ENCODE measurements around the gene LRRC4C. TPM values are rescaled to one million over a fixed set of nuclear protein-coding genes. Genes with fewer than 3 reads are reported as not detected.

LRRC4C gene
- total and polyA plus RNA-seq, 2 experiments from 2014 or later, result not detected

- Histone ChIP-seq H2AFZ (no peak overlapping the region), H3K27ac (no peak overlapping the region), H3K9me3 (ENCODE audit: low read depth) (no peaks in the 10 kb centered on the region), H3K36me3 (ENCODE audit: low read depth) (no peaks in the 10 kb centered on the region), H3K9me2 (ENCODE audit: insufficient read depth) (no peaks in the 10 kb centered on the region), H3K9ac (no peak overlapping the region), H3K79me2 (ENCODE audit: insufficient read depth) (no peaks in the 10 kb centered on the region), H3F3A (ENCODE audit: insufficient read depth) (no peaks in the 10 kb centered on the region), H3K4me2 (ENCODE audit: unreplicated experiment) (no peak overlapping the region), H3K4me3 (no peak overlapping the region), H4K20me1 (ENCODE audit: insufficient read depth) (no peaks in the 10 kb centered on the region), H3K27me3 (replicated peaks; ENCODE audit: insufficient read depth) (no peaks in the 10 kb centered on the region), H3K4me1 (ENCODE audit: insufficient read depth) (no peaks in the 10 kb centered on the region)
- WGBS, 2 experiments (ENCODE audit: low coverage in 1 of 2, low lambda C conversion rate in 2 of 2, missing lambda C conversion rate in 2 of 2), result 4 to 12% methylated on average over 1 of the region's 1 CpG
- in situ Hi-C loops (cut with MboI), result no loop called here
- no peak for DNase-seq
- no peak for TF ChIP-seq EZH2 (IDR thresholded peaks at IDR 0.05; ENCODE audit: insufficient read depth, poor library complexity, severe bottlenecking)
- TF ChIP-seq EZH2phosphoT487 (IDR thresholded peaks at IDR 0.05; ENCODE audit: insufficient read depth, low read depth), result no peak
Observed at GRCh38 chr11:40315122-40315521, 1144.3 kb downstream of the LRRC4C start.

GRCh38 chr11:40314327-40314726, 1145.1 kb downstream of the LRRC4C start:
- no peak for DNase-seq
- Histone ChIP-seq H3K79me2 (ENCODE audit: insufficient read depth) (no peaks in the 10 kb centered on the region), H4K20me1 (ENCODE audit: insufficient read depth) (no peaks in the 10 kb centered on the region), H3K4me3 (no peak overlapping the region), H2AFZ (no peak overlapping the region), H3K36me3 (ENCODE audit: low read depth) (no peaks in the 10 kb centered on the region), H3K4me1 (ENCODE audit: insufficient read depth) (no peaks in the 10 kb centered on the region), H3K4me2 (ENCODE audit: unreplicated experiment) (no peak overlapping the region), H3K9me2 (ENCODE audit: insufficient read depth) (no peaks in the 10 kb centered on the region), H3K27ac (no peak overlapping the region), H3K27me3 (replicated peaks; ENCODE audit: insufficient read depth) (no peaks in the 10 kb centered on the region), H3K9me3 (ENCODE audit: low read depth) (no peaks in the 10 kb centered on the region), H3K9ac (no peak overlapping the region), H3F3A (ENCODE audit: insufficient read depth) (no peaks in the 10 kb centered on the region)
- 10 to 15% methylated on average over 2 of the region's 2 CpGs for WGBS, 2 experiments (ENCODE audit: low coverage in 1 of 2, low lambda C conversion rate in 2 of 2, missing lambda C conversion rate in 2 of 2)
- TF ChIP-seq EZH2phosphoT487 (IDR thresholded peaks at IDR 0.05; ENCODE audit: insufficient read depth, low read depth) (no peak), EZH2 (IDR thresholded peaks at IDR 0.05; ENCODE audit: insufficient read depth, poor library complexity, severe bottlenecking) (no peak)
- in situ Hi-C loops (cut with MboI), result no loop called here

- Histone ChIP-seq H3K4me3 (no peak overlapping the region), H3K9me2 (ENCODE audit: insufficient read depth) (no peaks in the 10 kb centered on the region), H3K79me2 (ENCODE audit: insufficient read depth) (no peaks in the 10 kb centered on the region), H2AFZ (no peak overlapping the region), H3K4me1 (ENCODE audit: insufficient read depth) (no peaks in the 10 kb centered on the region), H3K27me3 (replicated peaks; ENCODE audit: insufficient read depth) (no peaks in the 10 kb centered on the region), H3F3A (ENCODE audit: insufficient read depth) (no peaks in the 10 kb centered on the region), H3K27ac (no peak overlapping the region), H3K9ac (no peak overlapping the region), H3K36me3 (ENCODE audit: low read depth) (no peaks in the 10 kb centered on the region), H3K9me3 (ENCODE audit: low read depth) (no peaks in the 10 kb centered on the region), H3K4me2 (ENCODE audit: unreplicated experiment) (no peak overlapping the region), H4K20me1 (ENCODE audit: insufficient read depth) (no peaks in the 10 kb centered on the region)
- WGBS, 2 experiments (ENCODE audit: low coverage in 1 of 2, low lambda C conversion rate in 2 of 2, missing lambda C conversion rate in 2 of 2), result 0 to 5% methylated on average over 1 of the region's 1 CpG
- peak; percentile 59 for DNase-seq
- TF ChIP-seq EZH2 (IDR thresholded peaks at IDR 0.05; ENCODE audit: insufficient read depth, poor library complexity, severe bottlenecking), result no peak
- in situ Hi-C loops (cut with MboI), result no loop called here
Observed at GRCh38 chr11:40306938-40307548, 1152.4 kb downstream of the LRRC4C start.

GRCh38 chr11:40302669-40303068, 1156.8 kb downstream of the LRRC4C start:
- Histone ChIP-seq H3K79me2 (ENCODE audit: insufficient read depth) (no peaks in the 10 kb centered on the region), H3K27me3 (replicated peaks; ENCODE audit: insufficient read depth) (no peaks in the 10 kb centered on the region), H2AFZ (no peak overlapping the region), H3K9ac (no peak overlapping the region), H4K20me1 (ENCODE audit: insufficient read depth) (no peaks in the 10 kb centered on the region), H3K9me3 (ENCODE audit: low read depth) (no peaks in the 10 kb centered on the region), H3K27ac (no peak overlapping the region), H3K4me1 (ENCODE audit: insufficient read depth) (no peaks in the 10 kb centered on the region), H3K9me2 (ENCODE audit: insufficient read depth) (no peaks in the 10 kb centered on the region), H3F3A (ENCODE audit: insufficient read depth) (no peaks in the 10 kb centered on the region), H3K4me3 (no peak overlapping the region), H3K4me2 (ENCODE audit: unreplicated experiment) (no peak overlapping the region), H3K36me3 (ENCODE audit: low read depth) (no peaks in the 10 kb centered on the region)
- WGBS, 2 experiments (ENCODE audit: low coverage in 1 of 2, low lambda C conversion rate in 2 of 2, missing lambda C conversion rate in 2 of 2), result 20 to 26% methylated on average over 4 of the region's 4 CpGs
- DNase-seq, result no peak
- TF ChIP-seq EZH2phosphoT487 (IDR thresholded peaks at IDR 0.05; ENCODE audit: insufficient read depth, low read depth) (no peak), EZH2 (IDR thresholded peaks at IDR 0.05; ENCODE audit: insufficient read depth, poor library complexity, severe bottlenecking) (no peak)
- in situ Hi-C loops (cut with MboI), result no loop called here

GRCh38 chr11:40295466-40295865, 1164.0 kb downstream of the LRRC4C start:
- Histone ChIP-seq H2AFZ (no peak overlapping the region), H4K20me1 (ENCODE audit: insufficient read depth) (no peaks in the 10 kb centered on the region), H3K36me3 (ENCODE audit: low read depth) (no peaks in the 10 kb centered on the region), H3K79me2 (ENCODE audit: insufficient read depth) (no peaks in the 10 kb centered on the region), H3K27me3 (replicated peaks; ENCODE audit: insufficient read depth) (peaks cover 6% of the 10 kb centered on the region; the same call in 1 of the 2 replicates), H3K4me3 (no peak overlapping the region), H3K4me1 (ENCODE audit: insufficient read depth) (no peaks in the 10 kb centered on the region), H3K9me3 (ENCODE audit: low read depth) (no peaks in the 10 kb centered on the region), H3K9ac (no peak overlapping the region), H3K4me2 (ENCODE audit: unreplicated experiment) (no peak overlapping the region), H3F3A (ENCODE audit: insufficient read depth) (no peaks in the 10 kb centered on the region), H3K27ac (no peak overlapping the region), H3K9me2 (ENCODE audit: insufficient read depth) (no peaks in the 10 kb centered on the region)
- TF ChIP-seq EZH2phosphoT487 (IDR thresholded peaks at IDR 0.05; ENCODE audit: insufficient read depth, low read depth) (no peak), EZH2 (IDR thresholded peaks at IDR 0.05; ENCODE audit: insufficient read depth, poor library complexity, severe bottlenecking) (no peak)
- in situ Hi-C loops (cut with MboI), result no loop called here
- DNase-seq, result no peak
- 15 to 24% methylated on average over 4 of the region's 4 CpGs for WGBS, 2 experiments (ENCODE audit: low coverage in 1 of 2, low lambda C conversion rate in 2 of 2, missing lambda C conversion rate in 2 of 2)
